ENCODE measurements around the gene CCL15. TPM values are rescaled to one million over a fixed set of nuclear protein-coding genes. Genes with fewer than 3 reads are reported as not detected.

Gene CCL15
- total RNA-seq, 1 experiment from 2014 or later, result not detected

Other genes starting within 250 kb of the CCL15 start
- gene GAS2L2, start 248.3 kb downstream of the CCL15 start, total RNA-seq (2014; rRNA removed; shearing (Covaris generic)), result not detected in 2 replicates
- not detected in 2 replicates for gene C17orf50, start 240.7 kb downstream of the CCL15 start, total RNA-seq (2014; rRNA removed; shearing (Covaris generic))
- 0.57 and 1.6 TPM in 2 replicates for gene MMP28, start 205.9 kb downstream of the CCL15 start, total RNA-seq (2014; rRNA removed; shearing (Covaris generic))
- 20.3 and 31.1 TPM in 2 replicates for gene TAF15, start 192.1 kb downstream of the CCL15 start, total RNA-seq (2014; rRNA removed; shearing (Covaris generic))
- gene HEATR9, start 132.7 kb downstream of the CCL15 start, total RNA-seq (2014; rRNA removed; shearing (Covaris generic)), result not detected in 2 replicates
- not detected in 2 replicates for gene CCL5, start 121.2 kb downstream of the CCL15 start, total RNA-seq (2014; rRNA removed; shearing (Covaris generic))
- 7.1 and 8.1 TPM in 2 replicates for gene RDM1, start 70.8 kb downstream of the CCL15 start, total RNA-seq (2014; rRNA removed; shearing (Covaris generic))
- gene LYZL6, start 57.8 kb downstream of the CCL15 start, total RNA-seq (2014; rRNA removed; shearing (Covaris generic)), result not detected in 2 replicates
- gene CCL16, start 20.1 kb downstream of the CCL15 start, total RNA-seq (2014; rRNA removed; shearing (Covaris generic)), result not detected in 2 replicates
- gene CCL14, start 14.8 kb downstream of the CCL15 start, total RNA-seq (2014; rRNA removed; shearing (Covaris generic)), result not detected in 2 replicates
- gene CCL23, start 16.4 kb upstream of the CCL15 start, total RNA-seq (2014; rRNA removed; shearing (Covaris generic)), result not detected in 2 replicates
- gene CCL18, start 62.7 kb upstream of the CCL15 start, total RNA-seq (2014; rRNA removed; shearing (Covaris generic)), result not detected in 2 replicates
- not detected in 2 replicates for gene CCL3, start 88.6 kb upstream of the CCL15 start, total RNA-seq (2014; rRNA removed; shearing (Covaris generic))
- not detected in 2 replicates for gene CCL4, start 102.3 kb upstream of the CCL15 start, total RNA-seq (2014; rRNA removed; shearing (Covaris generic))
- 1.9 and 3.7 TPM in 2 replicates for gene TBC1D3B, start 175.1 kb upstream of the CCL15 start, total RNA-seq (2014; rRNA removed; shearing (Covaris generic))
- gene CCL3L1, start 195.2 kb upstream of the CCL15 start, total RNA-seq (2014; rRNA removed; shearing (Covaris generic)), result not detected in 2 replicates
- gene CCL4L2, start 209.5 kb upstream of the CCL15 start, total RNA-seq (2014; rRNA removed; shearing (Covaris generic)), result not detected in 2 replicates

All from A172 (cell line).